Left lung (tissue), 10 donors: ENCODE data around the gene EFNB2. TPM values are rescaled to one million over a fixed set of nuclear protein-coding genes. Genes with fewer than 3 reads are reported as not detected.

Experiments
- ATAC-seq: fragments of 200-7000 bp; cut with Tn5 transposase; one replicate; pipeline ENCODE4 v1.9.1; 2020; ENCODE audit warnings: moderate library complexity
- DNase-seq, 4 donors: peaks; one replicate each; pipeline ENCODE4 v3.0.0-alpha.2; 2013 to 2020
- H3K27ac ChIP-seq, 2 donors: fragments of 200-600 bp; sonication (generic) in 1 of 2; one replicate each; pipeline versions ENCODE4 v1.5.0 to v1.8.0; 2020 to 2021
- H3K27me3 ChIP-seq, 2 donors: fragments of 200-600 bp; sonication (generic) in 1 of 2; one replicate each; pipeline versions ENCODE4 v1.5.0 to v1.8.0; 2020 to 2021
- H3K36me3 ChIP-seq, 2 donors: fragments of 200-600 bp; sonication (generic) in 1 of 2; one replicate each; pipeline versions ENCODE4 v1.5.0 to v1.8.0; 2020 to 2021
- H3K4me1 ChIP-seq, 2 donors: fragments of 200-600 bp; one replicate each; pipeline ENCODE4 v1.8.0; 2021
- H3K4me3 ChIP-seq, 2 donors: fragments of 200-600 bp; sonication (generic) in 1 of 2; one replicate each; pipeline versions ENCODE4 v1.5.0 to v1.8.0; 2020 to 2021; ENCODE audit warnings: mild to moderate bottlenecking in 1 of 2
- H3K9me3 ChIP-seq, 2 donors: fragments of 200-600 bp; sonication (generic) in 1 of 2; one replicate each; pipeline versions ENCODE4 v1.5.0 to v1.8.0; 2020 to 2021
- intact Hi-C, 2 donors: fragments of 100-400 bp; cut with DNase I; formaldehyde crosslinking; loops; one replicate each; pipeline versions ENCODE4 v1.11.2 to v1.14.2; 2022
- polyA plus RNA-seq, 6 donors: library from polyadenylated mRNA; unstranded; fragments of 120-200 nt; gene quantifications; one replicate each; pipeline ENCODE4 v1.2.1, GENCODE V29; 2013; ENCODE audit not compliant: insufficient read length in 6 of 6
- total RNA-seq, 2 donors: library from RNA; stranded (reverse); fragmentation: NEBNext Ultra II Directional; extraction: Animal tissue kit (Norgen Biotek cat#: 25700); gene quantifications; one replicate each; pipeline ENCODE4 v1.2.1, GENCODE V29; 2021
- TF ChIP-seq, protein P1 (sequence below), 2 donors: fragments of 200-600 bp; sonication (generic) in 1 of 2; IDR thresholded peaks; one replicate each; pipeline versions ENCODE4 v1.5.0 to v1.8.0; 2021; ENCODE audit warnings: antibody characterized with exemption in 2 of 2
- donor health status: DM: no; HTN: yes; CAD: no.
- donor health status: DM: no; HTN: no; CAD: no.

The EFNB2 gene
- total and polyA plus RNA-seq, 8 donors = 39.6 to 95.6 (median 85.5) TPM

DNA sequence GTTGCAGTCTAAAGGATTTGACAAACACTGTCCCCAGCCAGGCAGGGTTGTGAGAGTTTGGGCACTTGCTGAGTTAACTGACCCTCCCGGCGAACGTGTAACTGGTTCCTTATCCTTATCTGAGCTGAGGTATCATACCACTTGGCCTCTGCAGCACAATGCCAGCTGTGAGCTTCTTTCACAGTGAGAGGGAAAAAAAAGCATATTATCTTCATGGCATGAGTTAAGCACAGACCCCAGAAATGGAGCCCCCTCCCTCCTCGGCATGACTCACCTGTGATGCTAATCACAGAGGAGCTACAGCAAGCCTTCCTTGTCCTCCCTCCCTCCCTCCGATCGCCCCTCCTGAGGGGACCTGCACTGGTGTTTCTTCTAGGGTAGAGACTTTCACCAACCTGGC, 60.5 kb downstream of the EFNB2 start:
- Histone ChIP-seq H3K27ac (no peak overlapping the region), H3K4me1 (peaks cover 0 to 5% of the 10 kb centered on the region in 2 donors), H3K4me3 (no peak overlapping the region), H3K9me3 (no peaks in the 10 kb centered on the region), H3K27me3 (no peaks in the 10 kb centered on the region), H3K36me3 (no peaks in the 10 kb centered on the region)
- DNase-seq (no peak), ATAC-seq (no peak)
- TF ChIP-seq, protein P1, sequence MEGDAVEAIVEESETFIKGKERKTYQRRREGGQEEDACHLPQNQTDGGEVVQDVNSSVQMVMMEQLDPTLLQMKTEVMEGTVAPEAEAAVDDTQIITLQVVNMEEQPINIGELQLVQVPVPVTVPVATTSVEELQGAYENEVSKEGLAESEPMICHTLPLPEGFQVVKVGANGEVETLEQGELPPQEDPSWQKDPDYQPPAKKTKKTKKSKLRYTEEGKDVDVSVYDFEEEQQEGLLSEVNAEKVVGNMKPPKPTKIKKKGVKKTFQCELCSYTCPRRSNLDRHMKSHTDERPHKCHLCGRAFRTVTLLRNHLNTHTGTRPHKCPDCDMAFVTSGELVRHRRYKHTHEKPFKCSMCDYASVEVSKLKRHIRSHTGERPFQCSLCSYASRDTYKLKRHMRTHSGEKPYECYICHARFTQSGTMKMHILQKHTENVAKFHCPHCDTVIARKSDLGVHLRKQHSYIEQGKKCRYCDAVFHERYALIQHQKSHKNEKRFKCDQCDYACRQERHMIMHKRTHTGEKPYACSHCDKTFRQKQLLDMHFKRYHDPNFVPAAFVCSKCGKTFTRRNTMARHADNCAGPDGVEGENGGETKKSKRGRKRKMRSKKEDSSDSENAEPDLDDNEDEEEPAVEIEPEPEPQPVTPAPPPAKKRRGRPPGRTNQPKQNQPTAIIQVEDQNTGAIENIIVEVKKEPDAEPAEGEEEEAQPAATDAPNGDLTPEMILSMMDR (IDR thresholded peaks at IDR 0.05) = no peak
- intact Hi-C loops = no loop called here

DNA sequence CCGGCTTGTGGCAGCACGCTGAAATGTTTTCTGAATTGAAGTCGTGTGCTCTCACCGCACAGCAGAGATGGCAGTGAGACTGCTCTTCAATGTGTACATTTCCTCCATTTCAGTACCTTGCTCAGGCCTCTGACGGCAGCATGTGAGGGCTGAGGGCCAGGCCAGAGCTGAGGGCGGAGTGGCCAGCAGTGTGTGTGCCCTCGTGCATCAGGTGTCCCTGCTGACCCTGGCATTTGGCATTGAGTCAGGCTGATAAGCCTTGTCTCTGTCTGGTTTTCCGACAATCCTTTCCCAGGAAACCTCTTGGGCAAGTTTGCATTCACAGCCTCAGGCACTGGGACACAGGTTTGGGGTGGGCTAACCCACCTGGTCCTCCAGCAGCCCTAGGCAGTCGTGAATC, 62.3 kb downstream of the EFNB2 start:
- peak; percentile 18 for ATAC-seq

DNA sequence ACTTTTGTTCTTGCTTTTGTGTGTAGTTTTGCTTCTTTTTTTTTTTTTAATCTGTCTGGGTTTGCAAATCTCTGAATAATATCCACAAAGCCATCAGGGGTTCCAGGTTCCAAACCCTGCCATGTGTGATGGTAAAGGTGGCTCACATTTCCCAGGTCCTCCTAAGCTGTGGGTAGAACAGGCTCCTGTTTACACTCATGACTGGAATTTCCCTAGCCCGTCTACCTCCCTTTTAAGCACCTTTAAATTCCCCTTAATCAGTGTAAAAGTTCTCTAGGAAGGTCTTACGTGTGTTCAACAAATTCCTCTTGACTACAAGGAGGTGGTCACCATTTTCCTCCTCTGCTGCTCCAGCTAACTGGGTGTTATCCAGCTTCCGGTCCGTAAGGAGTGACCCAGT, 62.8 kb downstream of the EFNB2 start:
- intact Hi-C loops = no loop called here
- no peaks in the 10 kb centered on the region for H3K9me3 ChIP-seq
- H3K27me3 ChIP-seq = no peaks in the 10 kb centered on the region
- no peaks in the 10 kb centered on the region for H3K36me3 ChIP-seq
- no peak for DNase-seq
- H3K4me1 ChIP-seq = peaks cover 0 to 5% of the 10 kb centered on the region in 2 donors
- H3K4me3 ChIP-seq = no peak overlapping the region
- H3K27ac ChIP-seq = peak overlapping the region in 1 of 2 donors; percentile 9
- TF ChIP-seq, protein P1 (IDR thresholded peaks at IDR 0.05) = no peak
- peak; percentile 27 for ATAC-seq

More for the DNA sequence above, 62.3 kb downstream of the EFNB2 start:
- no peak for DNase-seq
- TF ChIP-seq, protein P1 (IDR thresholded peaks at IDR 0.05) = no peak
- H3K36me3 ChIP-seq = no peaks in the 10 kb centered on the region
- no peaks in the 10 kb centered on the region for H3K9me3 ChIP-seq
- no peak overlapping the region for H3K4me3 ChIP-seq
- no peaks in the 10 kb centered on the region for H3K27me3 ChIP-seq
- peaks cover 0 to 5% of the 10 kb centered on the region in 2 donors for H3K4me1 ChIP-seq
- no peak overlapping the region for H3K27ac ChIP-seq
- intact Hi-C loops = no loop called here

DNA sequence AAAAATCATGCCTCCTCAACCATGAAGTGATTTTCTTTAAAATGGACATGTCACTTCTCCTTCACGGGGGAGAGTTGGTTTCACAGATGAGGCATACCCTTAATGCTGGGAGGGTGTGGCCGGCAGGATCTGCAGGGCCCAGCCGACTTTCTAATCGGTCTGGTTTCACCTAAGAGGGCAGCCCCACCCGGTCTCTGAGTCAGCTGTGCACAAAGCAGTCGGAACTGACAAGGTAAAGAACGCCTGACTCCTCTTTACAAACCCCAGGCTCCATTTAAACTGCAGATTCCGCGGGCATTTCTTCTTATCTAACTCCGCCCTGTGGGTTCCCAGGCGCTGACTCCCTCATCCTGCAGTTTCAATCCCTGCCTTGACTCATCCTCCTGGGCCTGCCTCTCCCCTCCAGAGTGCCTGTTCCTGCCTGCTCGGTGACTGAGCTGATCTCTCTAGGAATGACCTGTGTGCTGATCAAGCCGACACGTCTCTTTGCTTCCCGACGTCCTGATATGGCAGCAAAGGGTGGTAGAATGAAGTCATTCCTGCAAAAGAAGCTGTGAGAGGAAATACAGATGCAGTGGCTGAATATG, 63.4 kb downstream of the EFNB2 start:
- Histone ChIP-seq H3K36me3 (no peaks in the 10 kb centered on the region), H3K9me3 (no peaks in the 10 kb centered on the region), H3K27me3 (no peaks in the 10 kb centered on the region), H3K4me3 (no peak overlapping the region), H3K4me1 (peaks cover 0 to 5% of the 10 kb centered on the region in 2 donors), H3K27ac (peak overlapping the region in 1 of 2 donors; percentile 9)
- intact Hi-C loops = no loop called here
- TF ChIP-seq, protein P1 (IDR thresholded peaks at IDR 0.05) = no peak
- ATAC-seq (peak; percentile 81), DNase-seq (peak in 2 of 4 donors; percentile 55 to 79)

DNA sequence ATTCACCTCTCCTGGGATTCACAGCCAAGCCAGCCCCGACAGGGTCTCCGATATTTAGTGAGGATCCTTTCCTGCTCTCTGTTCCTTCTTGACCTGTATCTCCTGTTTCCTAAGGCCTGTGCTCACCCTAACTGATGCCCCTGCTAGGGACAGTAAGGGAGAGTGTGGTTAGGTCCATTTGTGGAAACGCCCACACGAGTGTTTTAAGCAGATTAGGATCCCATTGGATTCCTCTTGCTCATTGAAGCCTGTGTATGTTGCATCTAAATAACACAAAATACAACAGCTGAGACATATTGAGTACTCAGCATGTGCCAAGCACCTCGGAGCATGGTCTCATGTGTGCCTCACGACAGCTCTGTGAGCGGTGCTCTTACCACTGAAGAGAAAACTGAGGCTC, 64.9 kb downstream of the EFNB2 start:
- no peaks in the 10 kb centered on the region for H3K27me3 ChIP-seq
- H3K9me3 ChIP-seq = no peaks in the 10 kb centered on the region
- ATAC-seq (no peak), DNase-seq (no peak)
- peaks cover 0 to 3% of the 10 kb centered on the region in 2 donors for H3K4me1 ChIP-seq
- TF ChIP-seq, protein P1 (IDR thresholded peaks at IDR 0.05) = no peak
- no peaks in the 10 kb centered on the region for H3K36me3 ChIP-seq
- H3K27ac ChIP-seq = no peak overlapping the region
- intact Hi-C loops = no loop called here
- no peak overlapping the region for H3K4me3 ChIP-seq
